GM18499 (cell line): ENCODE data around the gene SEMA3G.
A peak's percentile ranks its signal among the peaks of the same experiment; 100 is the strongest.

ENCODE experiments used
- ATAC-seq: cut with Tn5 transposase; IDR thresholded peaks from one replicate; pipeline ENCODE4 v1.9.1; 2021; ENCODE audit warnings: moderate number of reproducible peaks; ENCODE audit not compliant: insufficient read depth, unreplicated experiment

SEMA3G gene

DNA sequence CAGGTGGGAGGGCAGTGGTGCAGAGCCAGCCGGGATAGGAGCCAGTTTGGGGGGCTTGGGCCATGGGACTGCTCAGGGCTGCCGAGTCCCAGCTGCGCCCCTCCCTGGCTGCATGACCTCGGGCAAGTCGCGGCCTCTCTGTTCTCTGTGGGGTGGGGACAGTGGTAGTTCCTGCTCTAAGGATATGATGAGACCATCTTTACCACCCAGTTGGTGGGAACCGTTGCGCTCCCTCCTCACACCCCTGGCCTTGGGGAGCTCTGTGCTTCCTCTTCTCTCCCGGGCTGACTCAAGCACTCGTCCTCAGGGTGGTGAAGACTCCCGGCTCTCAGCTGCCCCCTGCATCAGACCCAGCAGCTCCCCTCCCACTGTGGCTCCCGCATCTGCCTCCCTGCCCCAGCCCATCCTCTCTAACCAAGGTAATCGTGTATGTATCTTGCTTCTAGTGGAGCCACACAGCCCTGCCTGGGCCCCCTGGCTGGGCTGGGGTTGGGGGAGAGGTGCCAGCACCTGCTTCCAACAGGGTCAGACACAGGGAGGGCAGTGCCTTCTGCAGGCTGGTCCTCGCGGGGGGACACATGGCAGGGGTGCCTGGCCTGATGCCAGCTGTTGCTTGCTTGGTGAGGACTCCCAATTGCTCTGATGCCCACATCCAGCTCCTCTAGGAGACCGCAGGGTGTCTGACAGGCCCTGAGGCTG is 35.1 kb upstream of the SEMA3G start:
- no peak for ATAC-seq

DNA sequence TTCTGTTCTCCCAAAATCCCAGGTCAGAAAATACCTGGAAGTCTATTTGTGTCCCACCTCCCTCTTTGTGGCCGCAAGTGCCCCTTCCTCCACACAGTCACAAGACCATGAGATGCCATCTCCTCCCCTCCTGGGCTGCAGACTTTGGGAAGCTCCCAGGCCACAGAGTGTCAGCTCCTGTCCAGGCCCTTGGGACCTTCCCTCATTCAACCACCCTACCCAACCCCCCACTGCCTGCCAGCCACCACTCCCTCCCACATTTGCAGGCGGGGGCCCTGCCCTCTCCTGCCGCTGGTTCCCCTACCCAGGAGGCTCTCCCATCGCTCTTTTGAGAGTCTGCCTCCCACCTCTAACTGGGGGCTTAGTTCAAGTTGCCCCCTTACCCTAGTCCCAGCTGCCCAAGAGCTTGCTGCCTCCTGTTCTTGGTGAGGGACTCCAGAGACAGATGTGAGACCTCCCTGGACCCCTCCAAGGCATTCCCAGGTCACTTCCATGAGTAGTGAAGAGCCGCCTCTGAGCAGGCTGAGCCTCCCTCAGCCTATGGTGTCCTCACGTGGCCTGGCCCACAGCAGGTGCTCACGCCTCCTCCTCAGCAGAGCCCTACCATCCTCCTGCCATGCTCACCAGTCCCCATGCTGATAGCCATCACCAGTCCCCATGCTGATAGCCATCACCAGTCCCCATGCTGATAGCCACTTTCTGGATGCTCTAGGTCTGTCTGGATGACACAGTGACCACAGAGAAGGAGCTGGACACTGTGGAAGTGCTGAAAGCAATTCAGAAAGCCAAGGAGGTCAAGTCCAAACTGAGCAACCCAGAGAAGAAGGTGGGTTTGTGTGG is 34.4 kb upstream of the SEMA3G start:
- ATAC-seq, result no peak

DNA sequence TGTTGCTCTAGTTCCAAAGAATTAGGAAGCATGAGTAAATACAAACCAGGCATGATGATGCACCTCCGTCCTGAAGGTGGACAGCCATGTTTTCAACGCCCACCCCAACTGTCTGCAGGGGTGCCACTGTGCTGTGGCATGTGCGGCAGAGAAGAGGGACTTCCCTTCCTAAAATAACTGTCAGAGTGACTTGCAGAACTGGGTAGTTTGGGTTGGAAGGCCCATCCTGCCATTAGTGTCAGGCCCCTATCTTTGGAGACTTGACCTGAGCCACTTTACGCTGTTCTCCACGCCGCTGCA is 32.8 kb upstream of the SEMA3G start:
- no peak for ATAC-seq

DNA sequence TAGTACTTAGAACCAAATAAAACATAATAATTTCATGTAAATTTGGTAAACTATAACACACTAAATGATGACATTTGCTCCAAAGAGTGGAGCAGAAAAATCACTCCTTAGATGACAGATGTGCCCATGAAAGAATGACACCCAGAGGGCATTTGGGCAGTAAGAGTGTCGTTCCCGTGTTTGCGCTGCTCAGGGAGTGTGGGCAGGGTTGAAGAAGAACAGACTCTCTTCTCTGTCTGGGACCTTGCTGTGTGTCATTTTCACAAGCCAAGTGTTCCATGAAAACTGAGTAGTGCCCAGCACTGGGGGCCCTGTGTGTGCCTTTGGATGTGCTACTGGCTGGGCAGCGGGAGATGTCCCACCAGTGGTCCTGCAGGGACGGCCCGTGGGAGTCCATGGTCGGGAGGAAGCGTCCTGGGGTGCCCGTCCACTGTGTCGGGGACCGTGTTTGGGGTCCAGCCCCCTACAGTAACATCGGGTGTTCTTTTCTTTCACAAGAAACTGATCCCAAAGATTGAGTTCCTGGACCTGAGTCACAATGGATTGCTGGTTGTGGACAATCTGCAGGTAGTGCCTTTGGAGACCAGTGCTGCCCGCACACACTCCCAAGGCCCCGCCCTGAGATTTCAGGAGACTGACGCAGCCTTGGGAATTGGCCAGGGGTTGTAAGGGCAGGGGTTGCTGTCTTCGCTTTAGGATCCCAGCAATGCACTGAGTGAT is 32.3 kb upstream of the SEMA3G start:
- no peak for ATAC-seq

DNA sequence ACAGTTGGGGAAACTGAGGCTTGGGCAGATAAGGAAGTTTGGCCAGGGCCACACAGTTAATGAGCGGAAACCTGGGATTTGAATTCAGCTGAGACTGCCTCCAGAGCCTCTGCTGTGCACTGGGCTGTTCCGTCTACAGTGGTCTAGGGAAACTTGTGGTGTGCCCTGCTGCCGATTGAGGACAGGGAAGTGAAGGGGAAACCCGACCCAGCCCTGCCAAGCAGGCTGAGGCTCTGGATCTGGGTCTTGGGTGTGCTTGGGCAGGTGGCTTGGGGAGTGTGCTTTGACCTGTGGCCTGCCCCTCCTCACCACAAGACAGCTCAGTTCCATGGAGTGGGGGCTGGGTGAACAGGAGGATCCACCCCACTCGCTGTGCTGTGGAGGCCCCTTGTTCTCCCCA is 28.1 kb upstream of the SEMA3G start:
- ATAC-seq, result no peak

DNA sequence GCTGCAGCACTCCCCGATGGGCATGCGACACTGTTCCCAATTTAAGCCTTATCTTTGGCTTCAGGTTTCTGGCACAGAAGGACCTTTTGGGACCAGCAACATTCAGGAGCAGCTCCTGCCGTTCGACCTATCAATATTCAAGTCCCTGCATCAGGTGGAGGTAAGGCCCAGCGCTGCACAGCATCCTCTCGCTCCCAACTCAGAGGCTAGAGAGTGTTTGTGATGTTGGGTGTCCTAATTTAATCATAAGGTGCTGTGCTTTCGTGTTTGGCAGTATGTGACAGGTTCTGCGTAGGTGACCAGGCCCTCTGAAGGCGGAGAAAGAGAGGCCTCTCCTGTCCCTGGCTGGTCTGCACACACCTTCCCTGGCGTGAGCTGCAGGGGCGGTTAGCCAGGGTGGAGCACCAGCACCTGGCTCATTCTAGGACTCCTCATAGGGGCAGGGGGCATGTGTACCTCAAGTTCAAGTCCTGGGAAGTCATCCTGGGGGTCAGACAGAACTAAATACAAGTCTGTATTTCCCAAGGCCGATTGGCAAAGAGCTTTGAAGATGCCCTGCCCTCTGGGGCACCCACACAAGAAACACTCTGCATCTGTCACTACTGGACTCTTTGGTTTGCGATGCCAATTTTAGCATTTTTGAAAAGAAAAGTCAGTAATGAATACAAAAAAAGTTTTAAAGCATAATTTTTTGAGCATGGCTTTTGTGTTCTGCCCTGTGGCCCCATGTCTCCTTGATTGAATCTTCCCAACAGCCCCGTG is 27.5 kb upstream of the SEMA3G start:
- ATAC-seq, result no peak

DNA sequence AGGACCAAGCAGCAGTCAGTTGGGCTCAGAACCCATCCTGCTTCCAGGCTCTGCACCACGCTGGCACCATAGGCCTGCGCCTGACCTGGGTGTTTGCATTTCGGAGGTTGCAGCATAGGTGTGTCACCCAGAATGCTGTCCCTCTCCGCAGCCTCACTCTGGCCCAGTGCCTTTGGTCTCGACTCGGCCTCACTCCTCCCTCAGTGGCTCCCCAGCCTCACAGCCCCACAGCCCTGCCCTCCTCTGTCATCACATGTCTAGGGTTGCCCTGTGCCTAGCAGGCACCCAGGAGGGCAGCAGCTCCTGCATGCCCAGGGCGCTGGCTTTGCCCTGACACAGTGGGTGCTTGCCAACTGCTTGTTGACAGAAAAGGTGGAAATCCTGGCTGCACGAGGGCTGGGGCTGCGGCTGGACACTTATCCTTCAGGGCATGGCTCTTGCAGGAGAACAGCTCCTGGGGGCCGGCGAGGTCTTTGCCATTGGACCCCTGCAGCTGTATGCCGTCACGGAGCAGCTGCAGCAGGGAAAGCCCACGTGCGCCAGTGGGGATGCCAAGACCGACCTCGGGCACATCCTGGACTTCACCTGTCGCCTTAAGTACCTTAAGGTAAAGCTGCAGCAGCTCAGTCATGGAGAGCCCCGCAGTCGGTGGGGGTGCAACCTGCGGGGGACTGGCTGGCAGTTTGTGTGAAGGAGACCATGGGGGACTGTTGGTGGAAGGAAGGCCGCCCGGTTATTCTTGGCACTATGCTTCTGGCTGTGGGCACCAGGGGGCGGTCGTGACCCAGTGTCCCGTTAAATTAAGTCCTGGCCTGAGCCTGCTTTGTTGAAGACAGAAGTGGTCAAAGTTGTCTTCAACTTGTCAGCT is 26.7 kb upstream of the SEMA3G start:
- ATAC-seq, result no peak

DNA sequence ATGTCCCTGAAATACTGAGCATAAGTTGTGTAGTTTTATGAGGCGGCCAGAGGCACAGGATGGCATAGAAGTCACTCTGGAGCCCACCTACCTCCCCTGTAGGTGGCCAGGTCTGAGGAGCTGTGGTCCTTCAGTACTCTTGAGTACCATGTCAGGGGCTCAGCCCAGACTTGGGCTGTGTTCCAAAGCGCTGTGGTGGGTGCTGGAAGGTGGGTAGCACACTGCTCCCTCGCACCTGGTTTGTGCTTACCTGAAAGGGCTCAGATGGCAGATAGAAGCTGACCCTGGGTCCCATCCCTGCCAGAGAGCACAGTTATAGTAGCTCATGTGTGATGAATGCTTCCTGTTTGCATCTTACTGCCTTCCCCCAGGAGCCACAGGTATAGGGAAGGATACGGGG is 26.0 kb upstream of the SEMA3G start:
- ATAC-seq, result no peak

DNA sequence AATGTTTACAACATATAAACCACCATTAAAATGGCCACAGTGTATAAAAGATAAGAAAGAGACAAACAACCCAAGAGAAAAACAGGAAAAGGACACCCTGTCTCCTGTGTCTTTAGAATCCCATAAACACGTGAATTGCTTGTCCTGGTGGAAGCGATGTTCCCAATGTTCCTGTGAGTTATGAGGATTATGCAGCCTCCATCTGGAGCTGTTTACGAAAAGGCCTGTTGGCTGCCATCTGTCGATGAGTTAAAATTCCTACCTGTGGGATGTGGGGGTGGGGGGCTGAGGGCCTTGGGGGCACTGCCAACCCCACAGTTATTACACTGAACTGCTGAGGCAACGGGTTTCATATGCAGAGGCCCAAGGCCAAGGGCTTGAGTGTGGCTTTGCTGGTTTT is 24.1 kb upstream of the SEMA3G start:
- ATAC-seq, result no peak

DNA sequence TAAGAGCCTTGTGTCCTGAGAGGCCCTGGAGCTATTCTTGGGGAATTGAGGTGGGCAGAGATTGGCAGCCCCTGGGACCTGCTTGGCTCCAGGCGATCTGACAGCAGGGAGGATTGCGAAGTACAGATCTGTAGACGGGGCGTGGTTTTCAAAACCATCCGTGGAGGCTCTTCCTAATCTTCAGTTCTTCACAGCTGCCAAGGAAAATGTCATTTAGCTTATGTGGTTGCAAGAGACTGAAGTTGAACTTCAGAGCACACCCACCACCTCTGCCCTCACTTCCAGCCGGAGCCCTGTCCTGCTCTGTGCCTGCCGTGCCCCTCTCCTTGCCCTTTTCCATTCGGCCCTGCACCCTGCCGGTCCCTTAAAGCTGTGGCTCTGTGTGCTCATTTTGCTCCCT is 23.4 kb upstream of the SEMA3G start:
- no peak for ATAC-seq

DNA sequence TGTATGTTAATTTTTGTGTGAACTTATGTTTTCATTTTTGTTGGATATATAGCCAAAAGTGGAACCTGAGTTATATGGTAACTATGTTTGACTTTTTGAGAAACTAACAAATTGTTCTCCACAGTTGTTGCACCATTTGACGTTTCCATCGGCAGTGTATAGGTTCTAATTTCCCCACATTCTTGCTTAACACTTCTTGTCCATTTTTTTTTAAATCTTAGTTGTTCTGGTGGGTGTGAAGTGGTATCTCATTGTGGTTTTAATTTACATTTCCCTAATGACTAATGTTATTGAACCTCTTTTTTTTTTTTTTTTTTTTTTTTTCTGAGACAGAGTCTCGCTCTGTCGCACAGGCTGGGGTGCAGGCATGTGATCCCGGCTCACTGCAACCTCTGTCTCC is 18.5 kb upstream of the SEMA3G start:
- ATAC-seq, result no peak

DNA sequence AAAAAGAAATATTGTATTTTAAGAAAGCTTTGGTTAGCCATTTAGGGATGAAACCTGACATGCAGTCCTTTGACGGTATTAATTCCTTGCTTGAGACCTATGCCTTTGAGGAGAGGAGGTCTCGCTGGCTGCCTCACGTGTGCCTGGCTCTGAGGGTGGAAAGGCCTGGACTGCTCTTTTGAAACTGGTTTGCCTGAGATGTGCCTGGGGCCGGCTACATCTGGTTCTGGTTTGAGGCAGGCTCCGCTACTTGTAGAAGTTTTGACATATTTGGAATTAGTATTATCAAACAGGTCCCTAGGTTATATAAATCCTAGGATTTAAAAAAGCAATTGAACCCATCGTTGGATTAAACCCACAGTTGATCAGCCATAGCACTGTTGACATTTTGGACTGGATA is 17.0 kb upstream of the SEMA3G start:
- ATAC-seq, result no peak

DNA sequence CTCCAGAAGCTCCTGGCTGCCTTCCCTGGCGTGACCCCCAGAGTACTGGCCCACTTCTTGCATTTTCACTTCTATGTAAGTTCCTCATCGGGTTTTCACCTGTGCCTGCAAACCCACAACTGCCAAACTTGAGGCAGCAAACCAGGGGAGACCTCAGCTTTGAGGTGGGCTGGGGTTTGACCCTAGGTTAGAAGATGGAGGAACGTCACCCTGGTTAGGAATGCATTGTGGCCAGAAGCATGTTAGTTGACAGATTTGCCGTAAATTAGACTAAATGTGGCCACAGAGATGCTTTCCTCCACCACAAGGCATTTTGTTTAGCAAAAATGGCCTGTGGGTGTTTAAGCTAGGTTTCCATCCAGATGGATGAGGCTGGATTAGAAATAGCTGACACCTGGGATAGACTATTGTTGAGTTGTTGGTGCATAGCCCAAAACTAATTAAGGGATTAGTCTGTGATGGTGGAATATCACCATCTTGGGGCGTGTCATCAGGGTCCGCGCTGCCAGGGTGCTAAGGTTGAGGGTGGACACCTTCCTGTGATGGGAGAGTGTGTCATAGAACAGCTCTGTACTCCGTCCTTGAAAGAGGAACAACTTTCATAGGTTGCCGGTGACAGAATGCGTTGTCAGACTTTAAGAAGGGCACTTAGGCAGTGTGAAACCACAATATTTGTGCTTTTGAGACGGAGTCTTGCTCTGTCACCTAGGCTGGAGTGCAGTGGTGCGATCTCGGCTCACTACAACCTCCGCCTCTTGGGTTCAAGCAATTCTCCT is 14.1 kb upstream of the SEMA3G start:
- ATAC-seq, result no peak

DNA sequence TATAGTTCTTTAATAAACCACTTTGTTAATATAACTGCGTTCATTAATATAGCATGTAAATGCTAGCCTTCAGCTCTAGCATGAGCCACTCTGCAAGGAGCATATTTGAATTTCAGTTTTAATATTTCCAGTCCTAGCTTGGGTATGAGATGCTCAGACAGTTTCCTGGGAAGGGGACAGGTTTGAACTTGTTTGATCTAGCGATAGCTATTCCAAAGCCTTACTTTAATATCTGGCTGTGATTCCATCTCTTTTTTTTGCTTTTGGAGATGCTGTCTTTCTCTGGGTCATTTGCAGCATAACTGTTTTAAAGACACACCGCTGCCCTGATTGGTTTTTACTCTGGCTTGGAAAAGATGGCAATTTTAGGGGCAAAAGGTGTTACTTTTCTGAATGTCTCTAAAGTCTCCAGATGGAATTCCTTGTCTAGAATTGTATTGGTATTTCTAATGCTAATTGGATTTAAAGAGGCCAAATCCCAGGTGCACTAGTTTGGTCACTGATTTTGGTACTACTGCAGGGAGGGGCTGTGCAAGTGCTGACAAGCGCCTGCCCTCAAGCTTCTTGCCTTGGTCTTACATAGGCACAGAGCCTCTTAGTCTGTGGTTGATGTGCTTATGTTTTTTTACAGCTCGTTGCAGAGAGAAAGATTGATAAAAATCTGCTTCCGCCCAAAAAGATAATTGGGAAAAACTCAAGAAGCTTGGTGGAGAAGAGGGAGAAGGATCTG is 13.3 kb upstream of the SEMA3G start:
- ATAC-seq, result no peak

DNA sequence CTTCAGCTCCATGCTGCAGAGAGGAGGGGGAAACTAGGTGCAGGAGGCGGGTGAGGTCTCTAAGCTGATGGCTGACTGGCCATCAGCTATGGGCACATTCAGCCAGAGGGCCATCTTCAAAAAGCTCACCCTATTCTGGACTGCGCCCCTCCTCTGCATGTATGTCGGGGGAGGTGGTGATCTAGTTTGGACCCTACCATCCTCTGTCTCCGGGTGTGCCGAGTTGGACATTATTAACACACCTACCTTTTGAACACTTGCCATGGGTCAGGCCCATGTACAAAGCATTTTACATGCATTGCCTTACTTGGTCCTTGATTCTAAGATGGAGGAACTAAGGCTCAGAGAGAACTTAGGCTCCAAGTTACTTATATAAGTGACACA is 11.9 kb upstream of the SEMA3G start:
- no peak for ATAC-seq

DNA sequence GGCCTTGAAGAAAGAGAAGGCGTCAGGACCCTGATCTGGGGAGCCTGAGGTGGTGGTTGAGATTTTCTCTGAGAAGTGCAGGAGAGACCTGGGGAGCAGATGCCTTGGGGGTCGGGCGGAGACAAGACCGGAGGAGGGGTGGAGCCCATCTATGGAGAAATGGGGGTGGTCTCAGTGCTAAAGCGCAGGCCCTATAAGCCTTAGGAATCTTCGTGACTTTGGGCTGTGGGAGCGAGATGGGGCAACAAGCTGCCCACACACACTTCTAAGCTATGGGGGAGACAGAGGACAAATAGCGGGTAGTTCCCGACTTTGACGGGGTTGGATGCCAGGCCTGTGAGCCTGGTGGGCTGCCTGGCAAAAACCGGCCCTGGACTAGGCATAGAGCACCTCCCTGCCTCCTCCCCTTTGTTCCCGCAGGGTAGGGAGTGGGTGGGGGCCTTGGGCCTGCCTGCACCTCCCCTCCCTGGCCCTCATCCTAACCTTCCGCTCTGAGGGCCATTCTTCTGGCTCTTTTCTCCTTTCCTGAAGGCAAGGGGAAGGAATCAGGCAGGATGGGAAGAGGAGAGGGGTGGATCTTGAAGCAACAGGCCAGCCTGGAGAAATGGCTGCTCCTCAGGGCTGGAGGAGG is 11.4 kb upstream of the SEMA3G start:
- no peak for ATAC-seq

DNA sequence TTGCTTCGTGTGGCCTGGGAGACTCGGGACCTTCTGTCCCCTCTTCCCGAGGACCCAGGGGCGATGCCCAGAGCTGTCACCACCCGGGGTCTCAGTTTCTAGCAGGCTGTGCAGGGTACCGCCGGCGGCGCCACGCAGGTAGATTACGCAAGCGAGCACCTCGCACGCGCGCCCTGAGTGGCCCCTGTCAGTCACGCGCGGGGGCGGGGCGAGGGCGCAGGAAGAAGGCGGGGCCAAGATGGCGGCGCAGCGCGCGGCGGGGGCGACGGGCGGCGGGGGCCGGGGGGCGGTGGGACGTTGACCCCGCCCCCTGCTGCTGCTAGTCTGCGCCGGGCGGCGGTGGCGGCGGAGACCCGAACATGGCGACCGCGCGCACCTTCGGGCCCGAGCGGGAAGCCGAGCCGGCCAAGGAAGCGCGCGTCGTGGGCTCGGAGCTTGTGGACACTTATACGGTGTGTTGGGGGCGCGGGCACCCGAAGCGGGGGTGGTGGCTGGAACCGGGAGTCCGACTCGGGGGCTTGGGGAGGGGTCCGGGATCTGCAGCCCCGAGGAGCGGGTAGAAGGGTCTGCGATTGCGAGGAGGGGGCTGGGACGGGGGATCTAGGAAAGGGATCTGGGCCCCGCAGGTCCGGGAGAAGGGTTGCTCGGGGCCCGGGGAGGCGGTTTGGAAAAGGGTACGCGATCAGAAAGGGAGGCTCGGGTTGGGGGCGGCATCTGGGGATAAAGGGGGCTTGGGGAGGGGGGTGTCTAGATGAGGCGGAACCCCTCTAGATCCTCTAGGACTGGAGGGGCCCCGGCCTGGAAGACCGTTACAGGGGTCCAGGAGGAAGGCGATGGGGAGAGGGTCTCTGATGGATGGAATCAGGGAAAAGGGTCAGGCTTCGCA is 10.6 kb upstream of the SEMA3G start, which contains the start of gene NISCH:
NISCH (plus strand) TSS at position 322 of the 886 bp plus-strand sequence; CDS start at position 360, 38 bp downstream.
- ATAC-seq, result peak; percentile 47
